ENCODE measurements around the gene MBOAT7. TPM values are rescaled to one million over a fixed set of nuclear protein-coding genes. Genes with fewer than 3 reads are reported as not detected.
A peak's percentile ranks its signal among the peaks of the same experiment; 100 is the strongest.
"Not testable (repeated sequence)": the region's sequence is repeated elsewhere in the genome, so short reads cannot be mapped to it uniquely, and the experiment has no call there.

Gene MBOAT7
- total RNA-seq, 1 donor from 2014 or later, result 56.0 TPM

GRCh38 chr19:54191811-54192453 is 2.6 kb upstream of the MBOAT7 start:
- DNase-seq (ENCODE audit: low spot score) (no peak), ATAC-seq (no peak)
- intact Hi-C loops (cut with DNase I), result no loop called here

- intact Hi-C loops (cut with DNase I), result no loop called here
- DNase-seq (ENCODE audit: low spot score) (peak; percentile 82), ATAC-seq (peak; percentile 25)
Observed at GRCh38 chr19:54191011-54191810, 1.8 kb upstream of the MBOAT7 start, which contains the start of gene TSEN34. Gene TSEN34 (plus strand): TSS chr19:54191308. CDS start chr19:54191365, 57 bp downstream.

GRCh38 chr19:54190503-54191010 is 1.2 kb upstream of the MBOAT7 start:
- DNase-seq (ENCODE audit: low spot score) (peak; percentile 100), ATAC-seq (peak; percentile 87)
- intact Hi-C loops (cut with DNase I), result no loop called here

- ATAC-seq (peak; percentile 88), DNase-seq (ENCODE audit: low spot score) (peak; percentile 100)
- intact Hi-C loops (cut with DNase I), result no loop called here
Observed at GRCh38 chr19:54189735-54190502, 539 bp upstream of the MBOAT7 start.

GRCh38 chr19:54188215-54188871 is 1.0 kb downstream of the MBOAT7 start:
- intact Hi-C loops (cut with DNase I), result no loop called here
- DNase-seq (ENCODE audit: low spot score) (no peak), ATAC-seq (no peak)

- intact Hi-C loops (cut with DNase I), result no loop called here
- DNase-seq (ENCODE audit: low spot score) (no peak), ATAC-seq (no peak)
Observed at GRCh38 chr19:54186934-54187381, 2.4 kb downstream of the MBOAT7 start.

- no peak for DNase-seq (ENCODE audit: low spot score)
- intact Hi-C loops (cut with DNase I), result no loop called here
- no peak for ATAC-seq
Observed at GRCh38 chr19:54186351-54186750, 3.0 kb downstream of the MBOAT7 start.

- DNase-seq (ENCODE audit: low spot score) (no peak), ATAC-seq (no peak)
- intact Hi-C loops (cut with DNase I), result no loop called here
Observed at GRCh38 chr19:54183431-54183830, 5.9 kb downstream of the MBOAT7 start.

GRCh38 chr19:54181894-54182293 is 7.5 kb downstream of the MBOAT7 start:
- DNase-seq (ENCODE audit: low spot score); ATAC-seq; intact Hi-C loops (cut with DNase I): not testable (repeated sequence)

- ATAC-seq, result no peak
- intact Hi-C loops (cut with DNase I), result no loop called here
- DNase-seq (ENCODE audit: low spot score), result no peak
Observed at GRCh38 chr19:54180691-54181091, 8.7 kb downstream of the MBOAT7 start.

- DNase-seq (ENCODE audit: low spot score) (no peak), ATAC-seq (peak; percentile 71)
- intact Hi-C loops (cut with DNase I), result loop anchor here (10.0 kb wide), 1 partner anchor 55 kb away; no protein-coding TSS in a partner anchor
Observed at GRCh38 chr19:54179921-54180461, 9.4 kb downstream of the MBOAT7 start.

GRCh38 chr19:54179262-54179852 is 10.0 kb downstream of the MBOAT7 start:
- ATAC-seq, result no peak
- intact Hi-C loops (cut with DNase I), result loop anchor here (10.0 kb wide), 1 partner anchor 55 kb away; no protein-coding TSS in a partner anchor
- no peak for DNase-seq (ENCODE audit: low spot score)

GRCh38 chr19:54178581-54179261 is 10.7 kb downstream of the MBOAT7 start:
- intact Hi-C loops (cut with DNase I), result loop anchor here (10.0 kb wide), 1 partner anchor 56 kb away; no protein-coding TSS in a partner anchor

GRCh38 chr19:54173951-54174834 is 15.2 kb downstream of the MBOAT7 start:
- DNase-seq (ENCODE audit: low spot score) (no peak), ATAC-seq (no peak)
- intact Hi-C loops (cut with DNase I), result loop anchor here (10.0 kb wide), 1 partner anchor 61 kb away; no protein-coding TSS in a partner anchor

More at GRCh38 chr19:54178581-54179261, 10.7 kb downstream of the MBOAT7 start:
- ATAC-seq (peak; percentile 85), DNase-seq (ENCODE audit: low spot score) (no peak)

- ATAC-seq (no peak), DNase-seq (ENCODE audit: low spot score) (no peak)
- intact Hi-C loops (cut with DNase I), result loop anchor here (10.0 kb wide), 1 partner anchor 61 kb away; no protein-coding TSS in a partner anchor
Observed at GRCh38 chr19:54173359-54173699, 16.1 kb downstream of the MBOAT7 start.
